SK-N-SH (cell line): ENCODE results near the gene DYNLT3. TPM values are rescaled to one million over a fixed set of nuclear protein-coding genes. Genes with fewer than 3 reads are reported as not detected.

Experiments used
- CTCF ChIA-PET: fragments of 300-600, 350-600 bp; formaldehyde crosslinking; extraction: SDS; loops from one replicate; lab custom pipeline; 2021; lab: Yijun Ruan, JAX
- POLR2A ChIA-PET: fragments of 350-600 bp; sonication (Branson Sonifier 250); formaldehyde crosslinking; extraction: SDS; loops from one replicate; lab custom pipeline; 2020; ENCODE audit warnings: antibody characterized with exemption, inconsistent platforms; lab: Yijun Ruan, JAX
- DNase-seq: peaks from one replicate; pipeline ENCODE4 v3.0.0; 2012
- H2AFZ ChIP-seq: fragments of 200-600 bp; sonication (generic); 2 replicates; pipeline ENCODE4 v1.8.1; 2016; ENCODE audit warnings: antibody characterized with exemption, mild to moderate bottlenecking, low read depth
- H3F3A ChIP-seq: fragments of 200-600 bp; sonication (generic); replicated peaks from 2 replicates; pipeline ENCODE3; 2016; ENCODE audit warnings: antibody characterized with exemption, mild to moderate bottlenecking; ENCODE audit not compliant: insufficient read depth
- H3K27ac ChIP-seq, 2 experiments: fragments of 200-500 bp in 1 of 2; fragments of 200-600 bp in 1 of 2; sonication (Bioruptor generic) in 1 of 2; sonication (generic), shearing (Covaris generic) in 1 of 2; 2 replicates each; pipeline versions ENCODE4 v1.5.1 to v1.6.1; 2014 to 2016; ENCODE audit warnings: low read depth in 2 of 2, inconsistent platforms in 1 of 2, low read length in 1 of 2, mild to moderate bottlenecking in 1 of 2, mixed read lengths in 1 of 2
- H3K27me3 ChIP-seq: fragments of 200-600 bp; sonication (generic), shearing (Covaris generic); 2 replicates; pipeline ENCODE4 v1.6.1; 2016; ENCODE audit warnings: mixed run types; ENCODE audit not compliant: insufficient read depth
- H3K36me3 ChIP-seq, 2 experiments: fragments of 200-500 bp in 1 of 2; fragments of 200-600 bp in 1 of 2; sonication (Bioruptor generic) in 1 of 2; sonication (generic) in 1 of 2; replicated peaks in 1 of 2; 2 replicates each; pipeline versions ENCODE3 to v1.5.1; 2014 to 2016; ENCODE audit warnings: low read length in 1 of 2, mild to moderate bottlenecking in 1 of 2; ENCODE audit not compliant: insufficient read depth in 2 of 2, control insufficient read depth in 1 of 2
- H3K4me1 ChIP-seq, 2 experiments: fragments of 200-500 bp in 1 of 2; fragments of 200-600 bp in 1 of 2; sonication (Bioruptor generic) in 1 of 2; sonication (generic), shearing (Covaris generic) in 1 of 2; 2 replicates each; pipeline versions ENCODE4 v1.5.1 to v1.6.1; 2014 to 2016; ENCODE audit warnings: low read depth in 1 of 2, low read length in 1 of 2, mixed run types in 1 of 2; ENCODE audit not compliant: insufficient read depth in 2 of 2, control insufficient read depth in 1 of 2
- H3K4me2 ChIP-seq: fragments of 200-600 bp; sonication (generic), shearing (Covaris generic); 2 replicates; pipeline ENCODE4 v1.6.1; 2017; ENCODE audit warnings: mixed run types
- H3K4me3 ChIP-seq, 2 experiments: fragments of 200-500 bp in 1 of 2; fragments of 200-600 bp in 1 of 2; sonication (Bioruptor generic) in 1 of 2; sonication (generic), shearing (Covaris generic) in 1 of 2; 2 replicates each; pipeline versions ENCODE4 v1.5.1 to v1.8.1; 2014 to 2016; ENCODE audit warnings: low read depth in 2 of 2, inconsistent platforms in 1 of 2, low read length in 1 of 2, mild to moderate bottlenecking in 1 of 2, mixed read lengths in 1 of 2, moderate library complexity in 1 of 2
- H3K79me2 ChIP-seq: fragments of 200-600 bp; sonication (generic); 2 replicates; pipeline ENCODE4 v1.8.1; 2017; ENCODE audit warnings: mild to moderate bottlenecking; ENCODE audit not compliant: insufficient read depth
- H3K9ac ChIP-seq: fragments of 200-600 bp; sonication (generic); 2 replicates; pipeline ENCODE4 v1.6.1; 2017; ENCODE audit warnings: mixed run types
- H3K9me2 ChIP-seq: fragments of 200-600 bp; sonication (generic); 2 replicates; pipeline ENCODE4 v1.6.1; 2017; ENCODE audit warnings: mixed run types
- H3K9me3 ChIP-seq: fragments of 200-600 bp; sonication (generic); 2 replicates; pipeline ENCODE4 v1.6.1; 2017; ENCODE audit warnings: mixed run types, mild to moderate bottlenecking, moderate library complexity
- H4K20me1 ChIP-seq: fragments of 200-600 bp; sonication (generic); 2 replicates; pipeline ENCODE4 v1.6.1; 2017; ENCODE audit warnings: mild to moderate bottlenecking, mixed run types; ENCODE audit not compliant: insufficient read depth
- CHD2 ChIP-seq: fragments of 150-350 bp; IDR thresholded peaks from 2 replicates; pipeline ENCODE4 v1.6.1; 2018; ENCODE audit warnings: low read length; ENCODE audit not compliant: partially characterized antibody
- ELF1 ChIP-seq: IDR thresholded peaks from 2 replicates; pipeline ENCODE4 v1.4.0; 2012
- EP300 ChIP-seq, 2 experiments: IDR thresholded peaks; 2 replicates each; pipeline versions ENCODE4 v1.4.0 to v1.6.1; 2012; ENCODE audit warnings: borderline replicate concordance in 1 of 2, low read depth in 1 of 2, low read length in 1 of 2
- FOXJ3 ChIP-seq: sonication (generic); formaldehyde crosslinking; IDR thresholded peaks from 2 replicates; pipeline ENCODE4 v1.5.1; 2020; ENCODE audit warnings: mild to moderate bottlenecking, missing genetic modification reagents
- FOXM1 ChIP-seq: IDR thresholded peaks from 2 replicates; pipeline ENCODE4 v1.4.0; 2012; ENCODE audit warnings: low read depth, mild to moderate bottlenecking
- GATA2 ChIP-seq: sonication (generic); formaldehyde crosslinking; IDR thresholded peaks from 2 replicates; pipeline ENCODE4 v1.5.0; 2020; ENCODE audit warnings: mild to moderate bottlenecking, missing genetic modification reagents
- MEF2A ChIP-seq: IDR thresholded peaks from 2 replicates; pipeline ENCODE4 v1.4.0; 2012; ENCODE audit warnings: low read depth, borderline replicate concordance
- RCOR1 ChIP-seq: fragments of 150-350 bp; IDR thresholded peaks from 2 replicates; pipeline ENCODE4 v1.6.1; 2017; ENCODE audit warnings: antibody characterized with exemption, low read length
- RXRA ChIP-seq: IDR thresholded peaks from 2 replicates; pipeline ENCODE4 v1.4.0; 2012; ENCODE audit warnings: low read depth, mild to moderate bottlenecking, borderline replicate concordance
- SMC3 ChIP-seq: IDR thresholded peaks from 2 replicates; pipeline ENCODE4 v1.6.1; 2012; ENCODE audit warnings: low read depth, low read length, improper control_type of control experiment
- TAF1 ChIP-seq: IDR thresholded peaks from 2 replicates; pipeline ENCODE4 v1.6.1; 2012; ENCODE audit warnings: low read depth, mild to moderate bottlenecking, low read length, moderate library complexity, borderline replicate concordance
- TCF12 ChIP-seq: IDR thresholded peaks from 2 replicates; pipeline ENCODE4 v1.4.0; 2012
- USF2 ChIP-seq: fragments of 150-350 bp; IDR thresholded peaks from 2 replicates; pipeline ENCODE4 v1.6.1; 2017; ENCODE audit warnings: antibody characterized with exemption, low read length, low read depth, borderline replicate concordance
- YY1 ChIP-seq: IDR thresholded peaks from 2 replicates; pipeline ENCODE4 v1.4.0; 2012; ENCODE audit warnings: low read depth, mild to moderate bottlenecking
- polyA plus RNA-seq, 3 experiments: library from polyadenylated mRNA; depleted of rRNA; stranded (reverse); fragments of >200 nt; gene quantifications; 2 replicates each; pipeline ENCODE4 v1.2.3, GENCODE V29; 2012
- TF ChIP-seq, protein P1 (sequence below): IDR thresholded peaks from 2 replicates; pipeline ENCODE4; 2012
- TF ChIP-seq, protein P2 (sequence below): IDR thresholded peaks from 2 replicates; pipeline ENCODE4 v1.4.0; 2012; ENCODE audit warnings: low read depth
- TF ChIP-seq, protein P3 (sequence below): IDR thresholded peaks from 2 replicates; pipeline ENCODE4 v1.6.1; 2012; ENCODE audit warnings: mild to moderate bottlenecking, low read depth, low read length, moderate library complexity
- TF ChIP-seq, protein P4 (sequence below): fragments of 150-350 bp; IDR thresholded peaks from 2 replicates; pipeline ENCODE4 v1.6.1; 2016; ENCODE audit warnings: mild to moderate bottlenecking, low read depth, low read length

DYNLT3 gene
- polyA plus RNA-seq, 1 of the 3 experiments (the other 2 are of a cell fraction), result 7.3 TPM

GRCh38 chrX:37896511-37896890 lies 49.1 kb upstream of the DYNLT3 start (continued):
- TF ChIP-seq, protein P1, sequence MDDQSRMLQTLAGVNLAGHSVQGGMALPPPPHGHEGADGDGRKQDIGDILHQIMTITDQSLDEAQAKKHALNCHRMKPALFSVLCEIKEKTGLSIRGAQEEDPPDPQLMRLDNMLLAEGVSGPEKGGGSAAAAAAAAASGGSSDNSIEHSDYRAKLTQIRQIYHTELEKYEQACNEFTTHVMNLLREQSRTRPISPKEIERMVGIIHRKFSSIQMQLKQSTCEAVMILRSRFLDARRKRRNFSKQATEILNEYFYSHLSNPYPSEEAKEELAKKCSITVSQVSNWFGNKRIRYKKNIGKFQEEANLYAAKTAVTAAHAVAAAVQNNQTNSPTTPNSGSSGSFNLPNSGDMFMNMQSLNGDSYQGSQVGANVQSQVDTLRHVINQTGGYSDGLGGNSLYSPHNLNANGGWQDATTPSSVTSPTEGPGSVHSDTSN, result no peak

DNA sequence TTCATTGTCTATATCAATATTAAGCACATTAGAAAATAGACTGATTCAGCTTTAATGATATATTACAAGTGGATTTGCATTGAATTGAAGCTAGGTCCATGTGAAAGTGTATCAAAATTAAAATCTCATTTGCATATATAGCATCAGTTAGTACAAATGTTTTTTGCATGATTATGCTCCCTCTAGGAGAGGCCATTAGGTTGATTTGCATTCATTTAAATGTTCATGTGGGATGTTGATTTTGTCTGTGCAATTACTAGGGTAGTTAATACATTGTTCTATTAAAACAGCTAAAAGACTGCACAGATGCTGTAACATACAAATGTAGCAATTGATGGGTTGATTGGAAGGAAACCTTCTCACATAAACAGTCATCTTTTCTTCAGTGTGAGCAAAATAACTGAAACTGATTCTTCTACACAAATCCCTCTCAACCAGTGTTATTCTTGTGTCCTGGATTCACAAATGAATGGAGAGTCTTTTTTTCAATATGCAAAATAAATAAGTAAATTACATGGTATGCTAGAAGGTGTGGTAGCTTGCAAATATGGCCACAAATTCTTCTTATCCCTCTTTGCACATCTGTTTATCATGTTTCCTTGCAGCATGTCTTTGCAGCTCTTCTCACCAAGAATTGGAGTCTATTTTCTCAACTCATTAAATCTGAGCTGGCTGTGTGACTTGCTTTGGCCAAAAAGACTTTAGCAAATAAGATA lies 48.6 kb upstream of the DYNLT3 start:
- no peaks in the 10 kb centered on the region for H3K9me3 ChIP-seq
- peaks cover 15% of the 10 kb centered on the region; the same call in 1 of the 2 replicates for H3K27me3 ChIP-seq
- ChIA-PET CTCF (no interaction called here), POLR2A (no interaction called here)
- H3K4me3 ChIP-seq, result no peak overlapping the region
- H3K36me3 ChIP-seq, result no peaks in the 10 kb centered on the region
- H3K4me2 ChIP-seq, result no peak overlapping the region
- TF ChIP-seq GATA2 (CRISPR knock-in tag) (no peak), RXRA (no peak), RCOR1 (no peak), FOXJ3 (CRISPR knock-in tag) (no peak), USF2 (no peak), SMC3 (no peak), EP300 (IDR thresholded peaks at IDR 0.05; ENCODE audit: borderline replicate concordance in 1 of 2, low read depth in 1 of 2, low read length in 1 of 2) (no peak), CHD2 (no peak), FOXM1 (no peak), TCF12 (no peak), MEF2A (no peak), ELF1 (no peak), TAF1 (no peak), YY1 (no peak)
- TF ChIP-seq, protein P2, sequence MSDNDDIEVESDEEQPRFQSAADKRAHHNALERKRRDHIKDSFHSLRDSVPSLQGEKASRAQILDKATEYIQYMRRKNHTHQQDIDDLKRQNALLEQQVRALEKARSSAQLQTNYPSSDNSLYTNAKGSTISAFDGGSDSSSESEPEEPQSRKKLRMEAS, result no peak
- TF ChIP-seq, protein P3, sequence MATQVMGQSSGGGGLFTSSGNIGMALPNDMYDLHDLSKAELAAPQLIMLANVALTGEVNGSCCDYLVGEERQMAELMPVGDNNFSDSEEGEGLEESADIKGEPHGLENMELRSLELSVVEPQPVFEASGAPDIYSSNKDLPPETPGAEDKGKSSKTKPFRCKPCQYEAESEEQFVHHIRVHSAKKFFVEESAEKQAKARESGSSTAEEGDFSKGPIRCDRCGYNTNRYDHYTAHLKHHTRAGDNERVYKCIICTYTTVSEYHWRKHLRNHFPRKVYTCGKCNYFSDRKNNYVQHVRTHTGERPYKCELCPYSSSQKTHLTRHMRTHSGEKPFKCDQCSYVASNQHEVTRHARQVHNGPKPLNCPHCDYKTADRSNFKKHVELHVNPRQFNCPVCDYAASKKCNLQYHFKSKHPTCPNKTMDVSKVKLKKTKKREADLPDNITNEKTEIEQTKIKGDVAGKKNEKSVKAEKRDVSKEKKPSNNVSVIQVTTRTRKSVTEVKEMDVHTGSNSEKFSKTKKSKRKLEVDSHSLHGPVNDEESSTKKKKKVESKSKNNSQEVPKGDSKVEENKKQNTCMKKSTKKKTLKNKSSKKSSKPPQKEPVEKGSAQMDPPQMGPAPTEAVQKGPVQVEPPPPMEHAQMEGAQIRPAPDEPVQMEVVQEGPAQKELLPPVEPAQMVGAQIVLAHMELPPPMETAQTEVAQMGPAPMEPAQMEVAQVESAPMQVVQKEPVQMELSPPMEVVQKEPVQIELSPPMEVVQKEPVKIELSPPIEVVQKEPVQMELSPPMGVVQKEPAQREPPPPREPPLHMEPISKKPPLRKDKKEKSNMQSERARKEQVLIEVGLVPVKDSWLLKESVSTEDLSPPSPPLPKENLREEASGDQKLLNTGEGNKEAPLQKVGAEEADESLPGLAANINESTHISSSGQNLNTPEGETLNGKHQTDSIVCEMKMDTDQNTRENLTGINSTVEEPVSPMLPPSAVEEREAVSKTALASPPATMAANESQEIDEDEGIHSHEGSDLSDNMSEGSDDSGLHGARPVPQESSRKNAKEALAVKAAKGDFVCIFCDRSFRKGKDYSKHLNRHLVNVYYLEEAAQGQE, result no peak
- TF ChIP-seq, protein P1, result no peak
- TF ChIP-seq, protein P4, sequence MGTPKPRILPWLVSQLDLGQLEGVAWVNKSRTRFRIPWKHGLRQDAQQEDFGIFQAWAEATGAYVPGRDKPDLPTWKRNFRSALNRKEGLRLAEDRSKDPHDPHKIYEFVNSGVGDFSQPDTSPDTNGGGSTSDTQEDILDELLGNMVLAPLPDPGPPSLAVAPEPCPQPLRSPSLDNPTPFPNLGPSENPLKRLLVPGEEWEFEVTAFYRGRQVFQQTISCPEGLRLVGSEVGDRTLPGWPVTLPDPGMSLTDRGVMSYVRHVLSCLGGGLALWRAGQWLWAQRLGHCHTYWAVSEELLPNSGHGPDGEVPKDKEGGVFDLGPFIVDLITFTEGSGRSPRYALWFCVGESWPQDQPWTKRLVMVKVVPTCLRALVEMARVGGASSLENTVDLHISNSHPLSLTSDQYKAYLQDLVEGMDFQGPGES, result no peak
- no peak overlapping the region for H3K27ac ChIP-seq
- no peak overlapping the region for H2AFZ ChIP-seq
- H3K9me2 ChIP-seq, result no peaks in the 10 kb centered on the region
- H3K79me2 ChIP-seq, result no peaks in the 10 kb centered on the region
- DNase-seq, result no peak
- H3K4me1 ChIP-seq, result no peaks in the 10 kb centered on the region
- peaks cover 9% of the 10 kb centered on the region for H3F3A ChIP-seq
- no peaks in the 10 kb centered on the region for H4K20me1 ChIP-seq
- no peak overlapping the region for H3K9ac ChIP-seq
